Measurements from ENCODE around the gene SLC16A6. TPM values are rescaled to one million over a fixed set of nuclear protein-coding genes. Genes with fewer than 3 reads are reported as not detected.

SLC16A6 gene
- total RNA-seq, 4 donors from 2014 or later, result 9.2 to 20.9 (median 17.8) TPM

DNA sequence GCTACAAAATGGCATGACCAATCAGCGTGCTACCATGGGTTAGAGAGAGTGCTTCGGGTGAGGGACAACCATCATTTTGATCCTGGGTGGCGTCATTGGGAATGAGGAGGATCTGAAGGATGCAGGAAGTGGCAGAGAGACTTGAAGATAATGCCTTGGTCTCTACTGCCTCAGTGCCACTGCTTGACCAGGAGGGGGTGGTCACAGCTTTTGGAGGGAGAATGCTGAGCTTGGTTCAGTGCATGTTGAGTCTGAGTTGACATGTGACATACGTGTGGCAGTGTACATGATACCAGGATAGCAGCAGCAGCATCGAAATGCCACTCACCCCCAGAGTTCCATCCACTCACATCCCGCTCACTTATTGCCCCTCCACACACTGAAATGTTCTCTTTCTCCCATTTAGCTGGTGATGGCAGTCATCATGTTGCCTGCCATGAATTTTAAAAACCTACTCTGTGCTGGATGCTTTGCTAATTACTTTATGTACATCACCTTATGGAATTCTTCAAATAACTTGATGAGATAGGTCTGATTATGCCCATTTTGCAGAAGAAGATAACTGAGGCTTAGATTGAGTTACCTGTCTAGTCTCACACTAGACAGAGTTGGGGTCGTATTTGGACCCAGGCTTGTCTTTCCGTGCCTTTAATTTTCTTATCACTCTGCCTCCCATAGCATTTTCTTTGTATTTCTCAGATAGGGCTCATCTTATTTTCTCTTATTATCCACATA, 37.1 kb upstream of the SLC16A6 start:
- H3K36me3 ChIP-seq, result no peaks in the 10 kb centered on the region
- TF ChIP-seq, protein P1, sequence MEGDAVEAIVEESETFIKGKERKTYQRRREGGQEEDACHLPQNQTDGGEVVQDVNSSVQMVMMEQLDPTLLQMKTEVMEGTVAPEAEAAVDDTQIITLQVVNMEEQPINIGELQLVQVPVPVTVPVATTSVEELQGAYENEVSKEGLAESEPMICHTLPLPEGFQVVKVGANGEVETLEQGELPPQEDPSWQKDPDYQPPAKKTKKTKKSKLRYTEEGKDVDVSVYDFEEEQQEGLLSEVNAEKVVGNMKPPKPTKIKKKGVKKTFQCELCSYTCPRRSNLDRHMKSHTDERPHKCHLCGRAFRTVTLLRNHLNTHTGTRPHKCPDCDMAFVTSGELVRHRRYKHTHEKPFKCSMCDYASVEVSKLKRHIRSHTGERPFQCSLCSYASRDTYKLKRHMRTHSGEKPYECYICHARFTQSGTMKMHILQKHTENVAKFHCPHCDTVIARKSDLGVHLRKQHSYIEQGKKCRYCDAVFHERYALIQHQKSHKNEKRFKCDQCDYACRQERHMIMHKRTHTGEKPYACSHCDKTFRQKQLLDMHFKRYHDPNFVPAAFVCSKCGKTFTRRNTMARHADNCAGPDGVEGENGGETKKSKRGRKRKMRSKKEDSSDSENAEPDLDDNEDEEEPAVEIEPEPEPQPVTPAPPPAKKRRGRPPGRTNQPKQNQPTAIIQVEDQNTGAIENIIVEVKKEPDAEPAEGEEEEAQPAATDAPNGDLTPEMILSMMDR (IDR thresholded peaks at IDR 0.05), result no peak
- no peak for TF ChIP-seq POLR2A (IDR thresholded peaks at IDR 0.05)
- no peak for DNase-seq
- H3K4me3 ChIP-seq, result no peak overlapping the region
- intact Hi-C loops (cut with DNase I), result no loop called here
- peaks cover 0 to 12% (median 5%) of the 10 kb centered on the region in 3 donors for H3K9me3 ChIP-seq
- no peak overlapping the region for H3K27ac ChIP-seq
- WGBS, 2 donors, result 88 to 90% methylated on average over 8 of the region's 8 CpGs
- H3K27me3 ChIP-seq, result no peaks in the 10 kb centered on the region
- H3K4me1 ChIP-seq, result no peaks in the 10 kb centered on the region

DNA sequence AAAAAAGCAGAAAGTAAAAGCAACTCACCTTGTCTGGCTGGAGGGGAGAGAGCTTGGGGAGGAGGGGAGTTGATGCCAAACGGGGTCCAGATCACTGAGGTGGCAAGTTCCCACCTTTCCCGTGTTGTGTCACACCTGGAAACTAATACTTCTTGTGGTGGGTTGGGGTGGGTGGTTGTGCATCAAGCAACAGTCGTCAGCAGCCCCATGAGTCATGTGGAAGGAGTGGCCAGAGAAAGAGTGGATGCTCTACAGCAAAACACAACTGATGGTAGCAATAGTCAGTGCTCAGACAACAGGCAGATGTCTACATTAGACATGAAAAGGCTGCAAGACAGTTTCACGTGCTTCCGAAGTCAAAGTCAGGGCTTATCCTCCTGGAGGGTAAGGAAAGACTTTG, 35.8 kb upstream of the SLC16A6 start:
- Histone ChIP-seq H3K4me1 (no peaks in the 10 kb centered on the region), H3K27me3 (no peaks in the 10 kb centered on the region), H3K36me3 (no peaks in the 10 kb centered on the region), H3K4me3 (no peak overlapping the region), H3K9me3 (peaks cover 0 to 7% (median 5%) of the 10 kb centered on the region in 3 donors), H3K27ac (no peak overlapping the region)
- no peak for DNase-seq
- intact Hi-C loops (cut with DNase I), result no loop called here
- 73 to 76% methylated on average over 5 of the region's 5 CpGs for WGBS, 2 donors
- TF ChIP-seq, protein P1 (IDR thresholded peaks at IDR 0.05), result no peak
- TF ChIP-seq POLR2A (IDR thresholded peaks at IDR 0.05), result no peak

GRCh38 chr17:68325961-68326360, 35.0 kb upstream of the SLC16A6 start:
- intact Hi-C loops (cut with DNase I), result no loop called here

GRCh38 chr17:68324654-68325336, 33.9 kb upstream of the SLC16A6 start:
- H3K36me3 ChIP-seq, result no peaks in the 10 kb centered on the region
- WGBS, 2 donors, result 96 to 97% methylated on average over 4 to 6 of the region's 8 CpGs
- no peak overlapping the region for H3K4me3 ChIP-seq
- H3K4me1 ChIP-seq, result no peaks in the 10 kb centered on the region
- no peak overlapping the region for H3K27ac ChIP-seq
- H3K9me3 ChIP-seq, result no peaks in the 10 kb centered on the region
- no peaks in the 10 kb centered on the region for H3K27me3 ChIP-seq
- no peak for TF ChIP-seq POLR2A (IDR thresholded peaks at IDR 0.05)
- TF ChIP-seq, protein P1 (IDR thresholded peaks at IDR 0.05), result no peak
- intact Hi-C loops (cut with DNase I), result no loop called here
- no peak for DNase-seq

More at GRCh38 chr17:68325961-68326360, 35.0 kb upstream of the SLC16A6 start:
- H3K27me3 ChIP-seq, result no peaks in the 10 kb centered on the region
- no peaks in the 10 kb centered on the region for H3K4me1 ChIP-seq
- no peak for DNase-seq
- no peaks in the 10 kb centered on the region for H3K9me3 ChIP-seq
- no peak overlapping the region for H3K4me3 ChIP-seq
- no peak overlapping the region for H3K27ac ChIP-seq
- WGBS, 2 donors, result 84 to 86% methylated on average over 5 of the region's 5 CpGs
- H3K36me3 ChIP-seq, result no peaks in the 10 kb centered on the region
- TF ChIP-seq, protein P1 (IDR thresholded peaks at IDR 0.05), result no peak
- no peak for TF ChIP-seq POLR2A (IDR thresholded peaks at IDR 0.05)

GRCh38 chr17:68324114-68324513, 33.2 kb upstream of the SLC16A6 start:
- WGBS, 2 donors, result 75 to 81% methylated on average over 9 to 10 of the region's 10 CpGs
- no peak for DNase-seq
- no peaks in the 10 kb centered on the region for H3K27me3 ChIP-seq
- intact Hi-C loops (cut with DNase I), result no loop called here
- H3K27ac ChIP-seq, result no peak overlapping the region
- H3K9me3 ChIP-seq, result no peaks in the 10 kb centered on the region
- no peak for TF ChIP-seq POLR2A (IDR thresholded peaks at IDR 0.05)
- TF ChIP-seq, protein P1 (IDR thresholded peaks at IDR 0.05), result no peak
- no peaks in the 10 kb centered on the region for H3K36me3 ChIP-seq
- H3K4me3 ChIP-seq, result no peak overlapping the region
- no peaks in the 10 kb centered on the region for H3K4me1 ChIP-seq

Data from esophagus squamous epithelium (tissue), 5 donors.